Stimulated activated CD4-positive, alpha-beta T cell treated with anti-CD3 and anti-CD28 coated beads, Interleukin-12 subunit alpha, Interleukin-12 subunit beta, amount 100 ng/mL, for 24 hours (primary cell): ENCODE results near the gene CD82.
"Not testable (repeated sequence)": the region's sequence is repeated elsewhere in the genome, so short reads cannot be mapped to it uniquely, and the experiment has no call there.

ENCODE experiments used
- DNase-seq, 2 experiments: peaks; one replicate each; pipeline ENCODE4 v3.0.0-alpha.2; 2020; ENCODE audit warnings: low read depth in 2 of 2

CD82 gene

GRCh38 chr11:44559940-44560300 lies 5.5 kb upstream of the CD82 start:
- not testable (repeated sequence) for DNase-seq

- DNase-seq, result no peak
Measured at GRCh38 chr11:44561275-44561805, 4.1 kb upstream of the CD82 start.

GRCh38 chr11:44561964-44562734 lies 3.3 kb upstream of the CD82 start:
- DNase-seq, result no peak

- DNase-seq, result no peak
Measured at GRCh38 chr11:44562845-44563460, 2.5 kb upstream of the CD82 start.

GRCh38 chr11:44563711-44564110 lies 1.8 kb upstream of the CD82 start:
- DNase-seq, result no peak

GRCh38 chr11:44564166-44564565 lies 1.3 kb upstream of the CD82 start:
- DNase-seq, result no peak

- no peak for DNase-seq
Measured at GRCh38 chr11:44564670-44565210, 723 bp upstream of the CD82 start.

- DNase-seq, result no peak
Measured at GRCh38 chr11:44565953-44566949, 788 bp downstream of the CD82 start.

- peak in 1 of 2 experiments; percentile 48 for DNase-seq
Measured at GRCh38 chr11:44566952-44567875, 1.8 kb downstream of the CD82 start.

- no peak for DNase-seq
Measured at GRCh38 chr11:44567876-44568256, 2.4 kb downstream of the CD82 start.

- DNase-seq, result no peak
Measured at GRCh38 chr11:44568331-44568657, 2.8 kb downstream of the CD82 start.

GRCh38 chr11:44568658-44569473 lies 3.4 kb downstream of the CD82 start:
- DNase-seq, result peak; percentile 83 to 87

- no peak for DNase-seq
Measured at GRCh38 chr11:44570411-44571155, 5.1 kb downstream of the CD82 start.

- no peak for DNase-seq
Measured at GRCh38 chr11:44571871-44572270, 6.4 kb downstream of the CD82 start.

GRCh38 chr11:44572436-44572835 lies 7.0 kb downstream of the CD82 start:
- DNase-seq, result no peak

GRCh38 chr11:44572884-44573283 lies 7.4 kb downstream of the CD82 start:
- DNase-seq, result peak in 1 of 2 experiments; percentile 42

- no peak for DNase-seq
Measured at GRCh38 chr11:44573333-44573732, 7.9 kb downstream of the CD82 start.

- no peak for DNase-seq
Measured at GRCh38 chr11:44574610-44575287, 9.3 kb downstream of the CD82 start.

GRCh38 chr11:44575288-44575672 lies 9.8 kb downstream of the CD82 start:
- DNase-seq, result peak in 1 of 2 experiments; percentile 73
